Activated CD8-positive, alpha-beta T cell treated with anti-CD3 and anti-CD28 coated beads, Interleukin-2, amount 10 ng/mL, durations not matched to agents 7 days and 5 days (primary cell): ENCODE data around the gene ATP6V0D1. TPM values are rescaled to one million over a fixed set of nuclear protein-coding genes. Genes with fewer than 3 reads are reported as not detected.

Experiments used
- ATAC-seq: fragments of 150-1000 bp; cut with Tn5 transposase; one replicate; pipeline ENCODE4 v1.10.0; 2021; ENCODE audit warnings: moderate library complexity
- CTCF ChIA-PET: fragments of 350-600 bp; sonication (Branson Sonifier 250); formaldehyde crosslinking; loops from one replicate; lab custom pipeline; 2021; ENCODE audit warnings: antibody characterized with exemption; lab: Charles Lee
- POLR2A ChIA-PET: fragments of 350-600 bp; sonication (Branson Sonifier 250); formaldehyde crosslinking; loops from one replicate; lab custom pipeline; 2021; ENCODE audit warnings: antibody characterized with exemption; lab: Charles Lee
- DNase-seq: peaks from one replicate; pipeline ENCODE4 v3.0.0-alpha.2; 2020
- H3K27ac Mint-ChIP-seq: one replicate; pipeline ENCODE4 v1.8.0; 2021; ENCODE audit warnings: mild to moderate bottlenecking, mixed read lengths
- H3K27me3 Mint-ChIP-seq: one replicate; pipeline ENCODE4 v1.8.0; 2021; ENCODE audit warnings: low read depth, mixed read lengths
- H3K36me3 Mint-ChIP-seq: one replicate; pipeline ENCODE4 v1.8.0; 2021; ENCODE audit warnings: low read depth, mixed read lengths
- H3K4me1 Mint-ChIP-seq: one replicate; pipeline ENCODE4 v1.8.0; 2021; ENCODE audit warnings: low read depth, mixed read lengths
- H3K4me3 Mint-ChIP-seq: one replicate; pipeline ENCODE4 v1.8.0; 2021; ENCODE audit warnings: mild to moderate bottlenecking, mixed read lengths
- H3K9me3 Mint-ChIP-seq: one replicate; pipeline ENCODE4 v1.8.0; 2022; ENCODE audit warnings: mixed read lengths; ENCODE audit not compliant: insufficient read depth
- total RNA-seq, 2 experiments: library from RNA; stranded (reverse); gene quantifications; one replicate each; pipeline ENCODE4 v1.2.3, GENCODE V29; 2021

The ATP6V0D1 gene
- total RNA-seq, 2 experiments from 2014 or later = 52.7 to 58.1 TPM

GRCh38 chr16:67412294-67412693 lies 68.7 kb downstream of the ATP6V0D1 start:
- POLR2A ChIA-PET = interaction anchor here (0.7 kb wide), 1 partner anchor 44 kb away, joined by 5 read pairs; no protein-coding TSS in a partner anchor
- H3K27me3 Mint-ChIP-seq = peaks cover 22% of the 10 kb centered on the region
- H3K4me1 Mint-ChIP-seq = peaks cover 8% of the 10 kb centered on the region
- H3K27ac Mint-ChIP-seq = no peak overlapping the region
- no peaks in the 10 kb centered on the region for H3K9me3 Mint-ChIP-seq
- no peaks in the 10 kb centered on the region for H3K36me3 Mint-ChIP-seq
- DNase-seq (no peak), ATAC-seq (no peak)
- H3K4me3 Mint-ChIP-seq = no peak overlapping the region
- CTCF ChIA-PET = interaction anchor here (0.7 to 3.8 kb wide), 2 partner anchors 12 to 15 kb away, joined by 3 to 22 read pairs; no protein-coding TSS in a partner anchor

GRCh38 chr16:67411339-67411738 lies 69.6 kb downstream of the ATP6V0D1 start:
- ATAC-seq (no peak), DNase-seq (no peak)
- Mint-ChIP-seq H3K4me1 (peaks cover 4% of the 10 kb centered on the region), H3K27me3 (peaks cover 15% of the 10 kb centered on the region), H3K9me3 (no peaks in the 10 kb centered on the region), H3K36me3 (no peaks in the 10 kb centered on the region), H3K27ac (no peak overlapping the region), H3K4me3 (no peak overlapping the region)
- POLR2A ChIA-PET = no interaction called here
- CTCF ChIA-PET = interaction anchor here (0.8 kb wide), 1 partner anchor 12 kb away, joined by 3 read pairs; no protein-coding TSS in a partner anchor

- H3K9me3 Mint-ChIP-seq = no peaks in the 10 kb centered on the region
- ATAC-seq (no peak), DNase-seq (no peak)
- no peak overlapping the region for H3K4me3 Mint-ChIP-seq
- H3K4me1 Mint-ChIP-seq = no peaks in the 10 kb centered on the region
- peaks cover 10% of the 10 kb centered on the region for H3K27me3 Mint-ChIP-seq
- no peak overlapping the region for H3K27ac Mint-ChIP-seq
- ChIA-PET CTCF (no interaction called here), POLR2A (no interaction called here)
- no peaks in the 10 kb centered on the region for H3K36me3 Mint-ChIP-seq
Observed at GRCh38 chr16:67409631-67410030, 71.3 kb downstream of the ATP6V0D1 start.

- Mint-ChIP-seq H3K36me3 (no peaks in the 10 kb centered on the region), H3K4me1 (no peaks in the 10 kb centered on the region), H3K4me3 (no peak overlapping the region), H3K27me3 (peaks cover 3% of the 10 kb centered on the region), H3K27ac (no peak overlapping the region), H3K9me3 (no peaks in the 10 kb centered on the region)
- ChIA-PET POLR2A (interaction anchor here (0.6 kb wide), 1 partner anchor 30 kb away, joined by 3 read pairs; no protein-coding TSS in a partner anchor), CTCF (interaction anchor here (0.8 to 1.0 kb wide), 2 partner anchors 20 to 147 kb away, joined by 3 read pairs; no protein-coding TSS in a partner anchor)
- ATAC-seq (no peak), DNase-seq (no peak)
Observed at GRCh38 chr16:67407788-67408452, 73.0 kb downstream of the ATP6V0D1 start.

GRCh38 chr16:67407176-67407787 lies 73.7 kb downstream of the ATP6V0D1 start:
- no peak overlapping the region for H3K27ac Mint-ChIP-seq
- peaks cover 4% of the 10 kb centered on the region for H3K27me3 Mint-ChIP-seq
- CTCF ChIA-PET = interaction anchor here (0.8 to 1.0 kb wide), 2 partner anchors 21 to 147 kb away, joined by 3 read pairs; no protein-coding TSS in a partner anchor

GRCh38 chr16:67406111-67406971 lies 74.6 kb downstream of the ATP6V0D1 start:
- no peaks in the 10 kb centered on the region for H3K36me3 Mint-ChIP-seq
- ChIA-PET CTCF (no interaction called here), POLR2A (no interaction called here)
- H3K4me3 Mint-ChIP-seq = no peak overlapping the region
- no peak overlapping the region for H3K27ac Mint-ChIP-seq
- H3K4me1 Mint-ChIP-seq = no peaks in the 10 kb centered on the region
- DNase-seq = no peak
- H3K9me3 Mint-ChIP-seq = no peaks in the 10 kb centered on the region
- no peak for ATAC-seq
- H3K27me3 Mint-ChIP-seq = peaks cover 9% of the 10 kb centered on the region

More at GRCh38 chr16:67407176-67407787, 73.7 kb downstream of the ATP6V0D1 start:
- no peaks in the 10 kb centered on the region for H3K9me3 Mint-ChIP-seq
- POLR2A ChIA-PET = no interaction called here
- H3K36me3 Mint-ChIP-seq = no peaks in the 10 kb centered on the region
- no peak overlapping the region for H3K4me3 Mint-ChIP-seq
- no peak for ATAC-seq
- no peak for DNase-seq
- no peaks in the 10 kb centered on the region for H3K4me1 Mint-ChIP-seq

GRCh38 chr16:67405336-67405735 lies 75.6 kb downstream of the ATP6V0D1 start:
- no peak for ATAC-seq
- Mint-ChIP-seq H3K36me3 (no peaks in the 10 kb centered on the region), H3K9me3 (no peaks in the 10 kb centered on the region), H3K27ac (no peak overlapping the region), H3K27me3 (peaks cover 10% of the 10 kb centered on the region), H3K4me3 (no peak overlapping the region), H3K4me1 (no peaks in the 10 kb centered on the region)
- ChIA-PET POLR2A (no interaction called here), CTCF (interaction anchor here (0.6 to 1.3 kb wide), 2 partner anchors 23 to 181 kb away, joined by 3 to 4 read pairs; no protein-coding TSS in a partner anchor)
- no peak for DNase-seq

- Mint-ChIP-seq H3K36me3 (no peaks in the 10 kb centered on the region), H3K4me1 (no peaks in the 10 kb centered on the region), H3K27me3 (peaks cover 10% of the 10 kb centered on the region), H3K4me3 (no peak overlapping the region), H3K9me3 (no peaks in the 10 kb centered on the region), H3K27ac (no peak overlapping the region)
- ATAC-seq (no peak), DNase-seq (no peak)
- ChIA-PET POLR2A (no interaction called here), CTCF (interaction anchor here (1.3 kb wide), 1 partner anchor 23 kb away, joined by 3 read pairs; no protein-coding TSS in a partner anchor)
Observed at GRCh38 chr16:67404740-67405226, 76.2 kb downstream of the ATP6V0D1 start.

- no peaks in the 10 kb centered on the region for H3K4me1 Mint-ChIP-seq
- ATAC-seq = no peak
- peaks cover 10% of the 10 kb centered on the region for H3K27me3 Mint-ChIP-seq
- no peaks in the 10 kb centered on the region for H3K9me3 Mint-ChIP-seq
- H3K4me3 Mint-ChIP-seq = no peak overlapping the region
- POLR2A ChIA-PET = no interaction called here
- H3K27ac Mint-ChIP-seq = no peak overlapping the region
- CTCF ChIA-PET = interaction anchor here (1.3 kb wide), 1 partner anchor 24 kb away, joined by 3 read pairs; no protein-coding TSS in a partner anchor
- no peaks in the 10 kb centered on the region for H3K36me3 Mint-ChIP-seq
- no peak for DNase-seq
Observed at GRCh38 chr16:67403976-67404555, 76.9 kb downstream of the ATP6V0D1 start.

GRCh38 chr16:67400901-67401300 lies 80.1 kb downstream of the ATP6V0D1 start:
- POLR2A ChIA-PET = no interaction called here
- ATAC-seq (no peak), DNase-seq (no peak)
- CTCF ChIA-PET = interaction anchor here (1.3 to 5.0 kb wide), 2 partner anchors 12 to 140 kb away, joined by 3 to 34 read pairs; no protein-coding TSS in a partner anchor
- H3K27me3 Mint-ChIP-seq = peaks cover 10% of the 10 kb centered on the region
- H3K4me3 Mint-ChIP-seq = no peak overlapping the region
- H3K9me3 Mint-ChIP-seq = no peaks in the 10 kb centered on the region
- H3K4me1 Mint-ChIP-seq = no peaks in the 10 kb centered on the region
- no peak overlapping the region for H3K27ac Mint-ChIP-seq
- H3K36me3 Mint-ChIP-seq = no peaks in the 10 kb centered on the region
